ENCODE results near the gene NUAK1. TPM values are rescaled to one million over a fixed set of nuclear protein-coding genes. Genes with fewer than 3 reads are reported as not detected.

The NUAK1 gene
- total and polyA plus RNA-seq, 2 experiments from 2014 or later, result 13.4 to 29.6 TPM

DNA sequence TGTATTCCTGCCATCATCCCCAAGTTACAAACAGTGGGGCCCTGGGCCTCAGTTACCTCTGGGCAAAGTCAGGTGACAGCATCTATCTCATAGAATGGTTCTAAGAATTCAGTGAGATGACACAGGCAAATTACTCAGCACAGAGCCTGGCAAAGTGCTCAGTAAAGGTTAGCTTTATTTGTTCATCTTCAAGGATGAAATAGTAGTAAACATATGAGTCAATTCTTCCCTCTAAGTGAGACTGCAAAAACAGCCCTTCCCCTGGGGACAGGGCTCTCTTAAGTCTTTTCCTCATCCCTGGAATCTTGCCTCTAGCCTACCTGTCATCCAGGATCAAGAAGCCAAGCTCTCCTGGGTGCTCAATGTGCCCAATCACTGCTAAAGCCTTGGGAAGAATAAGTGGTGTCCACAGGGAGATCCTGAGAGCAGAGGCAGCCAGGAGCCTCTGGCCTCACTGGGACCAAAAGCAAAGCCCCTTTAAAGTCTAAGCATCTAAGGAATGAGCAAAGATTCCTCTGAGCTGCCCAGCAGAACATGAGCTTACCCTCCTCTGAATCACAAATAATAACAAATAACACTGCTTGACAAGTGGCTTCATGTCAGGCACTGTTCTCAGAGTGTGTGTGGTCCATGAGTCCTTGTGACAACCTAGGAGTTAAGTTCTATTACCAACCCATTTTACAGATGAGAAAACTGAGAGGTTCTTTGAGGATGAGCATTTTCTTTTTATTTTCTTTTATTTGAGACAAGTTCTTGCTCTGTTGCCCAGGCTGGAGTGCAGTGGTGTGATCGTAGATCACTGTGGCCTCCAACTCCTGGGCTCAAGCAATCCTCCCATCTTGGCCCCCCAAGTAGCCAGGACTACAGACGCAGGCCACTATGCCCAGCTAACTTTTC is 12.1 kb downstream of the NUAK1 start:
- peaks cover 45% of the 10 kb centered on the region for H3F3A ChIP-seq (ENCODE audit: insufficient read depth)
- no peaks in the 10 kb centered on the region for H4K20me1 ChIP-seq (ENCODE audit: insufficient read depth)
- TF ChIP-seq EZH2phosphoT487 (IDR thresholded peaks at IDR 0.05; ENCODE audit: insufficient read depth, low read depth), result no peak
- TF ChIP-seq EZH2 (IDR thresholded peaks at IDR 0.05; ENCODE audit: insufficient read depth, poor library complexity, severe bottlenecking), result no peak
- H3K4me1 ChIP-seq (ENCODE audit: insufficient read depth), result peaks cover 51% of the 10 kb centered on the region
- no peaks in the 10 kb centered on the region for H3K9me2 ChIP-seq (ENCODE audit: insufficient read depth)
- peak; percentile 91 for DNase-seq
- in situ Hi-C loops (cut with MboI), result no loop called here
- H2AFZ ChIP-seq, result no peak overlapping the region
- H3K4me2 ChIP-seq (ENCODE audit: unreplicated experiment), result no peak overlapping the region
- no peak overlapping the region for H3K4me3 ChIP-seq
- H3K79me2 ChIP-seq (ENCODE audit: insufficient read depth), result peaks cover 100% of the 10 kb centered on the region
- peak overlapping the region; percentile 72 for H3K27ac ChIP-seq
- H3K27me3 ChIP-seq (replicated peaks; ENCODE audit: insufficient read depth), result no peaks in the 10 kb centered on the region
- no peaks in the 10 kb centered on the region for H3K9me3 ChIP-seq (ENCODE audit: low read depth)
- peak overlapping the region; percentile 23 for H3K9ac ChIP-seq
- 100% methylated on average over 2 of the region's 2 CpGs for WGBS, 2 experiments (ENCODE audit: low coverage in 1 of 2, low lambda C conversion rate in 2 of 2, missing lambda C conversion rate in 2 of 2)
- H3K36me3 ChIP-seq (ENCODE audit: low read depth), result no peaks in the 10 kb centered on the region

DNA sequence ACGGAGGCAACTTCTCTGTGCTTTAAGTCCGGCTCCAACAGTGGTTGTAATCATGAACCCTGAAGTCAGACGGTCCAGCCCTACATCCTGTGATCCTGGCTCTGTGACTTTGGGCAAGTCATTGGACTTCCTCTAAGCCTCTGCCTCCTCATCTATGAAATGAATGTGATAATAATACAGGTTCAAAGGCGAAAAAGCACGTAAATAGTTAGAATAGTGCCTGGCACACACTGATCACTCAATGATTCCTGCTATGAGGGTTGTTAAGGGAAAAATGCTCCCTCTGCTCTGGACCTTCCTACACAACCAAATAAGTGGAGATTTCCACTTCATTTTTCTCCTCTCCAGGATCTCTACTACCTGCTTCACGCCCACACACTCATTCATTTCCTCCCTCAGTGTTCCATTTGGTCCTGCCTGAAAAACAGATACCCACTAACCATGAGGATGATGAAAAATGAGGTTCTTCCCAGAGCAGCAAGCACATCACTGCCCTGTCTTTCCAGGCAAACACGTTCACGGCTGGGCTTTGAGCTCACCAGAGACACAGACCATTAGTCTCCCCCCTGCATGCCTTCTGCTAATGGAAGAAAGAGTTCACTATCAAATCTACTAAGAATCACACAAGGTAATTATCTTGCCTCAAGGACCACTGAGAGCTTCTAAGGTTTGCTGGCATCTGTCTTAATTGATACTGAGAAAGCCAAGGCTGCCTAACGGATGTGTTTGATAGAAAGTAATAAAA is 13.2 kb downstream of the NUAK1 start:
- Histone ChIP-seq H3K27ac (peak overlapping the region; percentile 72; the same call in 1 of the 2 replicates), H2AFZ (no peak overlapping the region), H3K4me1 (ENCODE audit: insufficient read depth) (peaks cover 44% of the 10 kb centered on the region), H4K20me1 (ENCODE audit: insufficient read depth) (no peaks in the 10 kb centered on the region), H3K79me2 (ENCODE audit: insufficient read depth) (peaks cover 100% of the 10 kb centered on the region), H3K9ac (no peak overlapping the region), H3K9me3 (ENCODE audit: low read depth) (no peaks in the 10 kb centered on the region), H3K4me3 (no peak overlapping the region), H3F3A (ENCODE audit: insufficient read depth) (peaks cover 39% of the 10 kb centered on the region), H3K4me2 (ENCODE audit: unreplicated experiment) (no peak overlapping the region), H3K27me3 (replicated peaks; ENCODE audit: insufficient read depth) (no peaks in the 10 kb centered on the region), H3K9me2 (ENCODE audit: insufficient read depth) (no peaks in the 10 kb centered on the region), H3K36me3 (ENCODE audit: low read depth) (no peaks in the 10 kb centered on the region)
- in situ Hi-C loops (cut with MboI), result no loop called here
- no peak for DNase-seq
- WGBS, 2 experiments (ENCODE audit: low coverage in 1 of 2, low lambda C conversion rate in 2 of 2, missing lambda C conversion rate in 2 of 2), result 96 to 97% methylated on average over 9 of the region's 9 CpGs
- TF ChIP-seq EZH2 (IDR thresholded peaks at IDR 0.05; ENCODE audit: insufficient read depth, poor library complexity, severe bottlenecking), result no peak
- no peak for TF ChIP-seq EZH2phosphoT487 (IDR thresholded peaks at IDR 0.05; ENCODE audit: insufficient read depth, low read depth)

DNA sequence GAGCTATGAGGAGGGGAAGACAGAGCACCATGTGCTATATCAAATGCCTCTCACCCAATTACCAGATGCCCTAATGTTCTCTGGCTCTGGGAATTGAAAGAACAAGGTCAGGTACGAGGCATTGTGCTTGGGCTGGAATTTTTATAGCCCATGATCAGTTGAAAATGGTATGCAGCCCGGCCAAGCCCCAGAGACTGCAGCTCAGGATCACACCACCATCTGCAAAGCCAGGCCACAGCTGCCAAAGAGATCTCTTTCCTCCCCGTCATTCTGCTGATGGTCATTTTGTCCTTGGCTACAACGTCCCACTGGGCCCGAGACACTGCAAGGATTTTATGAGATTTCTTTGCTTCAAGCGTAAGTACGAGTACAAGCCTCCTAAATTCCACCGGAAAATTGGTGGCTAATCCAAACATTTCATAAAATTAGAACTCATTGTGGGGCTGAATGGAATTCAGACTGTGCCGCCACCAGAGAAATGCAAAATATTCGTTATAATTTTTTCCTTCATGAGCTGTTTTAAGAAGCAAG is 15.1 kb downstream of the NUAK1 start:
- TF ChIP-seq EZH2 (IDR thresholded peaks at IDR 0.05; ENCODE audit: insufficient read depth, poor library complexity, severe bottlenecking) (no peak), EZH2phosphoT487 (IDR thresholded peaks at IDR 0.05; ENCODE audit: insufficient read depth, low read depth) (no peak)
- 17 to 19% methylated on average over 10 of the region's 10 CpGs for WGBS, 2 experiments (ENCODE audit: low coverage in 1 of 2, low lambda C conversion rate in 2 of 2, missing lambda C conversion rate in 2 of 2)
- H3K27me3 ChIP-seq (replicated peaks; ENCODE audit: insufficient read depth), result no peaks in the 10 kb centered on the region
- peak overlapping the region; percentile 46 for H3K4me2 ChIP-seq (ENCODE audit: unreplicated experiment)
- peaks cover 39% of the 10 kb centered on the region for H3F3A ChIP-seq (ENCODE audit: insufficient read depth)
- 0 out of 2 replicates have a peak, but pooled peaks cover 5% of the 10 kb centered on the region for H4K20me1 ChIP-seq (ENCODE audit: insufficient read depth)
- no peaks in the 10 kb centered on the region for H3K9me3 ChIP-seq (ENCODE audit: low read depth)
- H3K27ac ChIP-seq, result peak overlapping the region; percentile 42
- in situ Hi-C loops (cut with MboI), result no loop called here
- no peaks in the 10 kb centered on the region for H3K9me2 ChIP-seq (ENCODE audit: insufficient read depth)
- H3K4me1 ChIP-seq (ENCODE audit: insufficient read depth), result peaks cover 46% of the 10 kb centered on the region
- H3K36me3 ChIP-seq (ENCODE audit: low read depth), result no peaks in the 10 kb centered on the region
- H3K79me2 ChIP-seq (ENCODE audit: insufficient read depth), result peaks cover 100% of the 10 kb centered on the region
- peak overlapping the region; percentile 28 for H3K4me3 ChIP-seq
- no peak overlapping the region for H2AFZ ChIP-seq
- H3K9ac ChIP-seq, result peak overlapping the region; percentile 25; the same call in 1 of the 2 replicates
- peak; percentile 58 for DNase-seq

DNA sequence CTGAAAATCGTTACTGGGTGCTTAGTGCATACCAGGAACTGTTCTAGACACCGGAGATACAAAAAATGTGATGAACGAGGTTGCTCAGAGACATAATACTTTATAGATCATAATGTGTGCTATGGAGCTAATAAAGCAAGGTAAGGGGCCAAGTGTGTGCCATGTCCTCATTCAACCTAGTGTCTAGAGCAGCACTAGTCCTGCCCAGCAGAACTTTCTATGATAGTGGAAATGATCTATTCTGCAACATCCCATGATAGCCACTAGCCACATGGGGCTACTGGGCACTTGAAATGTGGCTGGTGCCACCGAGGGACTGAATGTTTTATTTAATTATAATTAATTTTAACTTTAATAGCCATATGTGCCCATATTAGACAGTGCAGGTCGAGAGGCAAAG is 15.6 kb downstream of the NUAK1 start:
- Histone ChIP-seq H3K79me2 (ENCODE audit: insufficient read depth) (peaks cover 100% of the 10 kb centered on the region), H3K9me3 (ENCODE audit: low read depth) (no peaks in the 10 kb centered on the region), H3K27me3 (replicated peaks; ENCODE audit: insufficient read depth) (no peaks in the 10 kb centered on the region), H3K4me1 (ENCODE audit: insufficient read depth) (peaks cover 51% of the 10 kb centered on the region), H3K36me3 (ENCODE audit: low read depth) (no peaks in the 10 kb centered on the region), H3K9ac (0 out of 2 replicates have a peak overlapping the region, but pooled peaks have one; percentile 25), H3F3A (ENCODE audit: insufficient read depth) (peaks cover 39% of the 10 kb centered on the region), H3K27ac (peak overlapping the region; percentile 42), H2AFZ (no peak overlapping the region), H3K4me3 (no peak overlapping the region), H3K4me2 (ENCODE audit: unreplicated experiment) (peak overlapping the region; percentile 46), H4K20me1 (ENCODE audit: insufficient read depth) (0 out of 2 replicates have a peak, but pooled peaks cover 5% of the 10 kb centered on the region), H3K9me2 (ENCODE audit: insufficient read depth) (no peaks in the 10 kb centered on the region)
- no peak for DNase-seq
- in situ Hi-C loops (cut with MboI), result no loop called here
- 72 to 79% methylated on average over 5 of the region's 5 CpGs for WGBS, 2 experiments (ENCODE audit: low coverage in 1 of 2, low lambda C conversion rate in 2 of 2, missing lambda C conversion rate in 2 of 2)
- TF ChIP-seq EZH2 (IDR thresholded peaks at IDR 0.05; ENCODE audit: insufficient read depth, poor library complexity, severe bottlenecking) (no peak), EZH2phosphoT487 (IDR thresholded peaks at IDR 0.05; ENCODE audit: insufficient read depth, low read depth) (no peak)

All from GM23248 (cell line).